Heart right ventricle (tissue), 16 donors: Measurements from ENCODE around the gene ZNF514. TPM values are rescaled to one million over a fixed set of nuclear protein-coding genes. Genes with fewer than 3 reads are reported as not detected.

Experiments
- ATAC-seq, 8 donors: fragments of 200-7000 bp; cut with Tn5 transposase; one replicate each; pipeline ENCODE4 v1.9.1; 2020; ENCODE audit warnings: mild to moderate bottlenecking in 8 of 8, moderate library complexity in 8 of 8, moderate number of reproducible peaks in 1 of 8
- DNase-seq, 2 donors: peaks; one replicate each; pipeline ENCODE4 v3.0.0-alpha.2; 2020
- H3K27ac ChIP-seq, 10 donors: fragments of 200-600 bp; sonication (generic) in 2 of 10; one replicate each; pipeline versions ENCODE4 v1.5.0 to v1.8.0; 2020 to 2022; ENCODE audit warnings: mild to moderate bottlenecking in 3 of 10
- H3K27me3 ChIP-seq, 7 donors: fragments of 200-600 bp; one replicate each; pipeline ENCODE4 v1.8.0; 2021 to 2022; ENCODE audit warnings: mild to moderate bottlenecking in 2 of 7
- H3K36me3 ChIP-seq, 9 donors: fragments of 200-600 bp; sonication (generic) in 1 of 9; one replicate each; pipeline versions ENCODE4 v1.5.0 to v1.8.0; 2020 to 2022; ENCODE audit warnings: mild to moderate bottlenecking in 2 of 9
- H3K4me1 ChIP-seq, 9 donors: fragments of 200-600 bp; sonication (generic) in 1 of 9; one replicate each; pipeline versions ENCODE4 v1.5.0 to v1.8.0; 2020 to 2022; ENCODE audit warnings: mild to moderate bottlenecking in 4 of 9
- H3K4me3 ChIP-seq, 10 donors: fragments of 200-600 bp; sonication (generic) in 2 of 10; one replicate each; pipeline versions ENCODE4 v1.5.0 to v1.8.0; 2020 to 2022; ENCODE audit warnings: mild to moderate bottlenecking in 7 of 10, moderate library complexity in 2 of 10
- H3K9me3 ChIP-seq, 11 donors: fragments of 200-600 bp in 10 of 11; sonication (generic) in 2 of 11; one replicate each; pipeline versions ENCODE4 v1.5.0 to v1.8.0; 2013 to 2022; ENCODE audit warnings: mild to moderate bottlenecking in 2 of 11, control low read depth in 1 of 11, moderate library complexity in 1 of 11
- CTCF ChIP-seq, 9 donors: fragments of 200-600 bp; sonication (generic) in 2 of 9; IDR thresholded peaks; one replicate each; pipeline versions ENCODE4 v1.5.0 to v1.8.0; 2021 to 2022; ENCODE audit warnings: antibody characterized with exemption in 9 of 9, mild to moderate bottlenecking in 5 of 9, moderate library complexity in 1 of 9
- WGBS, 2 donors: extraction: QIAGEN DNeasy Blood & Tissue Kit; methylation state at CpG; one replicate each; pipeline ENCODE4 v1.1.7; 2013; ENCODE audit warnings: inconsistent platforms in 1 of 2; 5-methylcytosine and 5-hydroxymethylcytosine counted together
- intact Hi-C, 10 donors: fragments of 100-400 bp; cut with DNase I; formaldehyde crosslinking; loops; one replicate each; pipeline versions ENCODE4 v1.11.1 to v1.14.2; 2022
- polyA plus RNA-seq, 2 donors: library from polyadenylated mRNA; stranded (reverse); fragments of 200-250 nt; gene quantifications; one replicate each; pipeline ENCODE4 v1.2.3, GENCODE V29; 2013
- total RNA-seq, 10 donors: library from RNA; stranded (reverse); fragmentation: NEBNext Ultra II Directional in 3 of 10; extraction: Animal tissue kit (Norgen Biotek cat#: 25700) in 3 of 10; gene quantifications; one replicate each; pipeline versions ENCODE4 v1.2.1 to v1.2.4, GENCODE V29; 2021 to 2023
- donor health status: Arrhythmogenic right ventricular cardiomyopathy.
- donor health status: ischemic (EF 13 %, LVEDD 7.1; RV severe dilation, severe dysfunction).
- donor health status: healthy with polysubstance abuse.
- donor health status: DM: no; HTN: yes; CAD: no.
- donor health status: DM: no; HTN: no; CAD: no.
- donor health status: ischemic (EF 25% LVEDD 6.9; RV normal size, moderate dysfunction).
- donor health status: ischemic (EF 25% LVEDD 5.7; RV mildly dilated, moderate dysfunction).
- donor health status: healthy.
- donor health status: DM: yes; HTN: yes; CAD: no.
- donor health status: Ischemic cardiomyopathy.
- donor health status: ischemic (EF 35%, LVEDD 5.7; RV mildly dilated, moderate dysfunction).
- donor health status: nonischemic (EF 11% LVEDD 7.7; RV severe dilation, severe dysfunction).
- donor health status: DM: yes; HTN: yes; CAD: no.
- donor health status: PGD.
- donor health status: ischemic (EF 29% LVEDD 5.4; RV normal size, mild dysfunction).
- donor health status: nonischemic (EF 23%, LVEDD 6.1; RV moderate dilation, normal function).

The ZNF514 gene
- total and polyA plus RNA-seq, 12 donors: 4.9 to 17.2 (median 12.4) TPM

GRCh38 chr2:95185973-95186372, 26.3 kb upstream of the ZNF514 start:
- H3K9me3 ChIP-seq: peaks cover 0 to 31% (median 5%) of the 10 kb centered on the region in 11 donors
- no peaks in the 10 kb centered on the region for H3K4me1 ChIP-seq
- no peak for ATAC-seq
- H3K27ac ChIP-seq: no peak overlapping the region
- peaks cover 0 to 4% (median 0%) of the 10 kb centered on the region in 7 donors for H3K27me3 ChIP-seq
- H3K4me3 ChIP-seq: no peak overlapping the region
- WGBS, 2 donors: 74 to 77% methylated on average over 2 of the region's 2 CpGs
- intact Hi-C loops: no loop called here
- H3K36me3 ChIP-seq: peaks cover 0 to 26% (median 21%) of the 10 kb centered on the region in 9 donors
- no peak for DNase-seq
- no peak for TF ChIP-seq CTCF (IDR thresholded peaks at IDR 0.05)

GRCh38 chr2:95185197-95185596, 25.5 kb upstream of the ZNF514 start:
- H3K4me1 ChIP-seq: no peaks in the 10 kb centered on the region
- peaks cover 0 to 37% (median 5%) of the 10 kb centered on the region in 11 donors for H3K9me3 ChIP-seq
- no peaks in the 10 kb centered on the region for H3K27me3 ChIP-seq
- intact Hi-C loops: no loop called here
- WGBS, 2 donors: 98% methylated on average over 3 of the region's 3 CpGs
- ATAC-seq (no peak), DNase-seq (no peak)
- no peak overlapping the region for H3K4me3 ChIP-seq
- H3K36me3 ChIP-seq: peaks cover 0 to 33% (median 29%) of the 10 kb centered on the region in 9 donors
- no peak overlapping the region for H3K27ac ChIP-seq
- TF ChIP-seq CTCF (IDR thresholded peaks at IDR 0.05): no peak

GRCh38 chr2:95181774-95182173, 22.1 kb upstream of the ZNF514 start:
- Histone ChIP-seq H3K4me3 (no peak overlapping the region), H3K9me3 (peaks cover 0 to 44% (median 5%) of the 10 kb centered on the region in 11 donors), H3K36me3 (peaks cover 0 to 66% (median 42%) of the 10 kb centered on the region in 9 donors), H3K27ac (no peak overlapping the region), H3K27me3 (no peaks in the 10 kb centered on the region), H3K4me1 (peaks cover 0 to 13% (median 4%) of the 10 kb centered on the region in 9 donors)
- DNase-seq: no peak
- TF ChIP-seq CTCF (IDR thresholded peaks at IDR 0.05): no peak
- WGBS, 2 donors: 98% methylated on average over 18 of the region's 18 CpGs
- ATAC-seq: no peak
- intact Hi-C loops: no loop called here

- Histone ChIP-seq H3K4me3 (no peak overlapping the region), H3K27me3 (no peaks in the 10 kb centered on the region), H3K4me1 (peaks cover 0 to 13% (median 4%) of the 10 kb centered on the region in 9 donors), H3K27ac (peak overlapping the region in 7 of 10 donors; percentile 1 to 82 (median 69)), H3K9me3 (peaks cover 0 to 44% (median 5%) of the 10 kb centered on the region in 11 donors), H3K36me3 (peaks cover 0 to 76% (median 47%) of the 10 kb centered on the region in 9 donors)
- ATAC-seq (peak; percentile 55 to 91 (median 80)), DNase-seq (peak; percentile 33 to 55)
- WGBS, 2 donors: 56 to 62% methylated on average over 7 of the region's 7 CpGs
- intact Hi-C loops: no loop called here
- TF ChIP-seq CTCF (IDR thresholded peaks at IDR 0.05): no peak
Observed at GRCh38 chr2:95179451-95179850, 19.8 kb upstream of the ZNF514 start.
